IMR-90 (cell line): ENCODE data around the gene AMT. TPM values are rescaled to one million over a fixed set of nuclear protein-coding genes. Genes with fewer than 3 reads are reported as not detected.

ENCODE experiments used
- ATAC-seq: fragments of 200-7000 bp; cut with Tn5 transposase; 2 replicates; pipeline ENCODE4 v1.9.1; 2020; ENCODE audit warnings: low read depth, mild to moderate bottlenecking, moderate library complexity
- BruUV-seq: library from RNA; stranded (reverse); fragments of 400-500 nt; replicated peaks from 2 replicates; lab custom pipeline; 2021; lab: Mats Ljungman, UMichigan
- CTCF ChIA-PET: fragments of 300-600 bp; formaldehyde crosslinking; extraction: SDS; loops from one replicate; lab custom pipeline; 2021; ENCODE audit warnings: antibody characterized with exemption; lab: Yijun Ruan, JAX
- POLR2A ChIA-PET: fragments of 300-600 bp; sonication (Branson Sonifier 250); formaldehyde crosslinking; loops from one replicate; lab custom pipeline; 2022; ENCODE audit warnings: antibody characterized with exemption; ENCODE audit not compliant: unreplicated experiment; lab: Charles Lee
- DNase-seq: peaks from one replicate; pipeline ENCODE4 v3.0.0; 2013
- H2AFZ ChIP-seq: replicated peaks from 2 replicates; pipeline ENCODE3; 2013; ENCODE audit warnings: low read length, mild to moderate bottlenecking; ENCODE audit not compliant: poor library complexity
- H2AK5ac ChIP-seq: 2 replicates; pipeline ENCODE4 v1.6.1; 2013; ENCODE audit warnings: low read depth, low read length, inconsistent platforms
- H2AK9ac ChIP-seq: replicated peaks from 2 replicates; pipeline ENCODE3; 2013; ENCODE audit warnings: mild to moderate bottlenecking, low read depth, low read length, moderate library complexity; ENCODE audit not compliant: poor library complexity
- H2BK120ac ChIP-seq: 2 replicates; pipeline ENCODE4 v1.6.1; 2013; ENCODE audit warnings: low read depth, low read length, inconsistent platforms
- H2BK15ac ChIP-seq: 3 replicates; pipeline ENCODE4 v1.6.1; 2013; ENCODE audit warnings: low read depth, low read length, inconsistent platforms
- H2BK20ac ChIP-seq: 2 replicates; pipeline ENCODE4 v1.6.1; 2013; ENCODE audit warnings: low read depth, mild to moderate bottlenecking, inconsistent platforms, low read length, moderate library complexity
- H2BK5ac ChIP-seq: 2 replicates; pipeline ENCODE4 v1.6.1; 2013; ENCODE audit warnings: mild to moderate bottlenecking, low read depth, low read length, inconsistent platforms; ENCODE audit not compliant: poor library complexity, severe bottlenecking
- H3K14ac ChIP-seq: replicated peaks from 2 replicates; pipeline ENCODE4 v1.6.1; 2013; ENCODE audit warnings: low read depth, low read length, inconsistent platforms
- H3K18ac ChIP-seq: 2 replicates; pipeline ENCODE4 v1.6.1; 2013; ENCODE audit warnings: low read depth, low read length, control low read depth
- H3K23ac ChIP-seq: 2 replicates; pipeline ENCODE4 v1.6.1; 2013; ENCODE audit warnings: low read depth, low read length, inconsistent platforms
- H3K27ac ChIP-seq: 2 replicates; pipeline ENCODE4 v1.5.1; 2013; ENCODE audit warnings: mild to moderate bottlenecking, control low read depth, low read length; ENCODE audit not compliant: insufficient read depth
- H3K27me3 ChIP-seq: 2 replicates; pipeline ENCODE4 v1.6.1; 2013; ENCODE audit warnings: low read length; ENCODE audit not compliant: control insufficient read depth, insufficient read depth
- H3K36me3 ChIP-seq: 2 replicates; pipeline ENCODE4 v1.6.1; 2013; ENCODE audit warnings: low read length, mixed read lengths; ENCODE audit not compliant: control insufficient read depth, insufficient read depth
- H3K4ac ChIP-seq: 2 replicates; pipeline ENCODE4 v1.6.1; 2013; ENCODE audit warnings: low read depth, low read length, inconsistent platforms
- H3K4me1 ChIP-seq: 2 replicates; pipeline ENCODE4 v1.6.1; 2013; ENCODE audit warnings: low read length, mixed read lengths; ENCODE audit not compliant: control insufficient read depth, insufficient read depth
- H3K4me2 ChIP-seq: 2 replicates; pipeline ENCODE4 v1.6.1; 2013; ENCODE audit warnings: low read depth, mild to moderate bottlenecking, control low read depth, low read length, moderate library complexity
- H3K4me3 ChIP-seq: 2 replicates; pipeline ENCODE4 v1.5.1; 2013; ENCODE audit warnings: low read depth, mild to moderate bottlenecking, control low read depth, low read length, moderate library complexity; ENCODE audit not compliant: insufficient read depth
- H3K56ac ChIP-seq: 2 replicates; pipeline ENCODE4 v1.6.1; 2013; ENCODE audit warnings: low read length, inconsistent platforms; ENCODE audit not compliant: insufficient read depth; ENCODE audit errors: extremely low read depth
- H3K79me1 ChIP-seq, 2 experiments: 2 replicates each; pipeline ENCODE4 v1.6.1; 2013; ENCODE audit warnings: low read length in 2 of 2, inconsistent platforms in 1 of 2, low read depth in 1 of 2
- H3K9ac ChIP-seq: 2 replicates; pipeline ENCODE4 v1.6.1; 2013; ENCODE audit warnings: low read depth, low read length, control low read depth
- H3K9me1 ChIP-seq: 2 replicates; pipeline ENCODE4 v1.6.1; 2013; ENCODE audit warnings: low read length, inconsistent platforms; ENCODE audit not compliant: insufficient read depth
- H3K9me3 ChIP-seq: 2 replicates; pipeline ENCODE4 v1.6.1; 2013; ENCODE audit warnings: low read length; ENCODE audit not compliant: control insufficient read depth, insufficient read depth
- H4K20me1 ChIP-seq: 2 replicates; pipeline ENCODE4 v1.6.1; 2013; ENCODE audit warnings: low read length, inconsistent platforms; ENCODE audit not compliant: insufficient read depth
- H4K5ac ChIP-seq: 2 replicates; pipeline ENCODE4 v1.6.1; 2013; ENCODE audit warnings: mild to moderate bottlenecking, low read depth, low read length, control low read depth
- H4K8ac ChIP-seq, 2 experiments: 2 replicates each; pipeline ENCODE4 v1.6.1; 2013; ENCODE audit warnings: low read depth in 2 of 2, low read length in 2 of 2, control low read depth in 1 of 2, inconsistent platforms in 1 of 2
- H4K91ac ChIP-seq: 2 replicates; pipeline ENCODE4 v1.6.1; 2013; ENCODE audit warnings: low read depth, low read length, inconsistent platforms; ENCODE audit not compliant: insufficient read depth
- BHLHE40 ChIP-seq: fragments of 150-350 bp; IDR thresholded peaks from 2 replicates; pipeline ENCODE4 v1.6.1; 2016; ENCODE audit warnings: mild to moderate bottlenecking, low read depth, low read length
- CEBPB ChIP-seq: IDR thresholded peaks from 2 replicates; pipeline ENCODE4 v1.6.1; 2012; ENCODE audit warnings: low read depth, low read length, improper control_type of control experiment
- CHD1 ChIP-seq: IDR thresholded peaks from 2 replicates; pipeline ENCODE4 v1.6.1; 2012; ENCODE audit warnings: low read depth, low read length, improper control_type of control experiment
- FOS ChIP-seq: fragments of 150-350 bp; IDR thresholded peaks from 2 replicates; pipeline ENCODE4 v1.6.1; 2016; ENCODE audit warnings: low read depth, low read length
- MAFK ChIP-seq: IDR thresholded peaks from 2 replicates; pipeline ENCODE4 v1.6.1; 2012; ENCODE audit warnings: low read depth, low read length, improper control_type of control experiment
- MAZ ChIP-seq: IDR thresholded peaks from 2 replicates; pipeline ENCODE4 v1.6.1; 2012; ENCODE audit warnings: low read depth, mild to moderate bottlenecking, low read length, improper control_type of control experiment, moderate library complexity, borderline replicate concordance
- MXI1 ChIP-seq: IDR thresholded peaks from 2 replicates; pipeline ENCODE4 v1.6.1; 2012; ENCODE audit warnings: low read depth, mild to moderate bottlenecking, low read length, moderate library complexity, borderline replicate concordance
- NFE2L2 ChIP-seq: fragments of 150-350 bp; IDR thresholded peaks from 2 replicates; pipeline ENCODE4 v1.6.1; 2016; ENCODE audit warnings: low read depth, mild to moderate bottlenecking, low read length
- POLR2A ChIP-seq: IDR thresholded peaks from 2 replicates; pipeline ENCODE4 v1.6.1; 2012; ENCODE audit warnings: mild to moderate bottlenecking, low read depth, low read length
- RAD21 ChIP-seq: IDR thresholded peaks from 2 replicates; pipeline ENCODE4 v1.6.1; 2012; ENCODE audit warnings: low read length, improper control_type of control experiment
- RCOR1 ChIP-seq: IDR thresholded peaks from 2 replicates; pipeline ENCODE4 v1.6.1; 2012; ENCODE audit warnings: mild to moderate bottlenecking, low read length, improper control_type of control experiment; ENCODE audit not compliant: insufficient replicate concordance
- RFX5 ChIP-seq: IDR thresholded peaks from 2 replicates; pipeline ENCODE4 v1.8.0; 2012; ENCODE audit warnings: low read depth, mild to moderate bottlenecking, low read length, moderate library complexity
- SMC3 ChIP-seq: fragments of 150-350 bp; IDR thresholded peaks from 2 replicates; pipeline ENCODE4 v1.6.1; 2016; ENCODE audit warnings: low read depth, mild to moderate bottlenecking, antibody characterized with exemption, low read length, moderate library complexity
- dilution Hi-C: fragments of 300-500 bp; cut with HindIII; formaldehyde crosslinking; loops from one replicate; pipeline ENCODE4 v1.14.3; 2018; ENCODE audit warnings: low sequenced_read_pairs; ENCODE audit not compliant: unreplicated experiment
- in situ Hi-C: fragments of 300-500 bp; cut with MboI; formaldehyde crosslinking; loops from 3 replicates; pipeline ENCODE4 v1.14.3; 2019; ENCODE audit warnings: low sequenced_read_pairs, inconsistent platforms, mixed read lengths
- intact Hi-C: fragments of 100-400 bp; cut with micrococcal nuclease; formaldehyde crosslinking; loops from 2 replicates; pipeline ENCODE4 v1.10.0; 2022
- polyA plus RNA-seq, 3 experiments: library from polyadenylated mRNA; depleted of rRNA; stranded (reverse); fragments of >200 nt; gene quantifications; 2 replicates each; pipeline ENCODE4 v1.2.3, GENCODE V29; 2012; ENCODE audit warnings: low replicate concordance in 1 of 3
- total RNA-seq: library from RNA; depleted of rRNA; stranded (reverse); fragments of >200 nt; gene quantifications from 2 replicates; pipeline ENCODE4 v1.2.3, GENCODE V29; 2012
- TF ChIP-seq, protein P1 (sequence below): fragments of 150-350 bp; IDR thresholded peaks from 2 replicates; pipeline ENCODE4 v1.6.1; 2017; ENCODE audit warnings: mild to moderate bottlenecking, antibody characterized with exemption, low read length, low read depth
- TF ChIP-seq, protein P2 (sequence below): fragments of 150-350 bp; IDR thresholded peaks from 2 replicates; pipeline ENCODE4 v1.6.1; 2016; ENCODE audit warnings: low read depth, mild to moderate bottlenecking, low read length, moderate library complexity, borderline replicate concordance
- TF ChIP-seq, protein P3 (sequence below): conservative IDR thresholded peaks from 2 replicates; pipeline ENCODE4 v1.5.1; 2012; ENCODE audit warnings: mild to moderate bottlenecking, low read depth, low read length, improper control_type of control experiment

Gene AMT
- total and polyA plus RNA-seq, 2 of the 4 experiments (the other 2 are of a cell fraction): 0.36 to 5.5 TPM

DNA sequence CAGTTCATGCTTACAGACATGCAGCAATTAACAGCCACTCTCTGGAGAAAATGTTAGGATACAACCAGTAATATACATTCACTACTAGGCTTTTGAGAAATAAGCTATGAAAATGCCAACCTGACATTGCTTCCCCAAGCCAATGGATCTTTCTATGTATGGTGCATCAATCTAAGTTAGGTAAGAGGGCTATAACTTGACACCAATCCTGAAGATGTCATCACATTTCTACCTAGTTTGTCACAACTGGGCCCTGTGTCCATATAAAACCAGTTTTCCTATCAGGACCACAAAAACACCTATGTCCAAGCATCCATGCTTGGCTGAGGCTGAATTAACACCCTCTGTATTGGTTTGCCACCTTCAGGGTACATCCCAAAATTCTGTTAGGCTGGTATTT is 50.3 kb downstream of the AMT start:
- no peak overlapping the region for H2AK9ac ChIP-seq
- H3K4me3 ChIP-seq: no peak overlapping the region
- ATAC-seq: no peak
- DNase-seq: no peak
- no peak overlapping the region for H3K4ac ChIP-seq
- POLR2A ChIA-PET: no interaction called here
- no peak overlapping the region for H3K4me2 ChIP-seq
- H3K36me3 ChIP-seq: peaks cover 47% of the 10 kb centered on the region
- peaks cover 79% of the 10 kb centered on the region for H4K20me1 ChIP-seq
- H3K14ac ChIP-seq: no peak overlapping the region
- H3K9me3 ChIP-seq: no peaks in the 10 kb centered on the region
- no peak overlapping the region for H3K23ac ChIP-seq
- no peak overlapping the region for H3K56ac ChIP-seq
- H3K79me1 ChIP-seq: peaks cover 18 to 69% of the 10 kb centered on the region in 2 experiments
- BruUV-seq: no TSS peak
- H3K18ac ChIP-seq: no peak overlapping the region
- H2BK15ac ChIP-seq: no peak overlapping the region
- no peak overlapping the region for H4K91ac ChIP-seq
- CTCF ChIA-PET: no interaction called here
- no peak overlapping the region for H2AFZ ChIP-seq
- no peak overlapping the region for H3K27ac ChIP-seq
- no peak overlapping the region for H2BK20ac ChIP-seq
- no peaks in the 10 kb centered on the region for H3K4me1 ChIP-seq
- no peak overlapping the region for H2BK5ac ChIP-seq
- no peak overlapping the region for H4K8ac ChIP-seq
- no peaks in the 10 kb centered on the region for H3K27me3 ChIP-seq
- intact Hi-C loops (no loop called here), dilution Hi-C loops (no loop called here), in situ Hi-C loops (no loop called here)
- H4K5ac ChIP-seq: no peak overlapping the region
- no peak overlapping the region for H2AK5ac ChIP-seq
- no peak overlapping the region for H2BK120ac ChIP-seq
- peaks cover 9% of the 10 kb centered on the region for H3K9me1 ChIP-seq
- TF ChIP-seq, protein P1, sequence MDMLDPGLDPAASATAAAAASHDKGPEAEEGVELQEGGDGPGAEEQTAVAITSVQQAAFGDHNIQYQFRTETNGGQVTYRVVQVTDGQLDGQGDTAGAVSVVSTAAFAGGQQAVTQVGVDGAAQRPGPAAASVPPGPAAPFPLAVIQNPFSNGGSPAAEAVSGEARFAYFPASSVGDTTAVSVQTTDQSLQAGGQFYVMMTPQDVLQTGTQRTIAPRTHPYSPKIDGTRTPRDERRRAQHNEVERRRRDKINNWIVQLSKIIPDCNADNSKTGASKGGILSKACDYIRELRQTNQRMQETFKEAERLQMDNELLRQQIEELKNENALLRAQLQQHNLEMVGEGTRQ: no peak
- TF ChIP-seq RAD21 (no peak), CEBPB (no peak), MAZ (no peak), NFE2L2 (no peak), RFX5 (no peak), MXI1 (no peak), FOS (no peak), RCOR1 (no peak), POLR2A (no peak), MAFK (no peak), CHD1 (no peak), BHLHE40 (no peak), SMC3 (no peak)
- TF ChIP-seq, protein P2, sequence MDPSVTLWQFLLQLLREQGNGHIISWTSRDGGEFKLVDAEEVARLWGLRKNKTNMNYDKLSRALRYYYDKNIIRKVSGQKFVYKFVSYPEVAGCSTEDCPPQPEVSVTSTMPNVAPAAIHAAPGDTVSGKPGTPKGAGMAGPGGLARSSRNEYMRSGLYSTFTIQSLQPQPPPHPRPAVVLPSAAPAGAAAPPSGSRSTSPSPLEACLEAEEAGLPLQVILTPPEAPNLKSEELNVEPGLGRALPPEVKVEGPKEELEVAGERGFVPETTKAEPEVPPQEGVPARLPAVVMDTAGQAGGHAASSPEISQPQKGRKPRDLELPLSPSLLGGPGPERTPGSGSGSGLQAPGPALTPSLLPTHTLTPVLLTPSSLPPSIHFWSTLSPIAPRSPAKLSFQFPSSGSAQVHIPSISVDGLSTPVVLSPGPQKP: no peak
- TF ChIP-seq, protein P3, sequence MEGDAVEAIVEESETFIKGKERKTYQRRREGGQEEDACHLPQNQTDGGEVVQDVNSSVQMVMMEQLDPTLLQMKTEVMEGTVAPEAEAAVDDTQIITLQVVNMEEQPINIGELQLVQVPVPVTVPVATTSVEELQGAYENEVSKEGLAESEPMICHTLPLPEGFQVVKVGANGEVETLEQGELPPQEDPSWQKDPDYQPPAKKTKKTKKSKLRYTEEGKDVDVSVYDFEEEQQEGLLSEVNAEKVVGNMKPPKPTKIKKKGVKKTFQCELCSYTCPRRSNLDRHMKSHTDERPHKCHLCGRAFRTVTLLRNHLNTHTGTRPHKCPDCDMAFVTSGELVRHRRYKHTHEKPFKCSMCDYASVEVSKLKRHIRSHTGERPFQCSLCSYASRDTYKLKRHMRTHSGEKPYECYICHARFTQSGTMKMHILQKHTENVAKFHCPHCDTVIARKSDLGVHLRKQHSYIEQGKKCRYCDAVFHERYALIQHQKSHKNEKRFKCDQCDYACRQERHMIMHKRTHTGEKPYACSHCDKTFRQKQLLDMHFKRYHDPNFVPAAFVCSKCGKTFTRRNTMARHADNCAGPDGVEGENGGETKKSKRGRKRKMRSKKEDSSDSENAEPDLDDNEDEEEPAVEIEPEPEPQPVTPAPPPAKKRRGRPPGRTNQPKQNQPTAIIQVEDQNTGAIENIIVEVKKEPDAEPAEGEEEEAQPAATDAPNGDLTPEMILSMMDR: no peak
- no peak overlapping the region for H3K9ac ChIP-seq
